H9 (cell line): ENCODE measurements around the gene BMPR1A. TPM values are rescaled to one million over a fixed set of nuclear protein-coding genes. Genes with fewer than 3 reads are reported as not detected.

Experiments
- DNase-seq: peaks from one replicate; pipeline ENCODE4 v3.0.0-alpha.2; 2017
- H2AFZ ChIP-seq: one replicate; pipeline ENCODE4 v1.6.1; 2013; ENCODE audit warnings: mild to moderate bottlenecking, low read length, control low read depth, moderate library complexity
- H2AK5ac ChIP-seq: 2 replicates; pipeline ENCODE4 v1.6.1; 2013; ENCODE audit warnings: low read length, control low read depth, mixed read lengths; ENCODE audit not compliant: insufficient read length
- H2BK120ac ChIP-seq: one replicate; pipeline ENCODE4 v1.6.1; 2013; ENCODE audit warnings: low read depth, mild to moderate bottlenecking, low read length, control low read depth, inconsistent platforms; ENCODE audit not compliant: poor library complexity, severe bottlenecking
- H2BK12ac ChIP-seq: 2 replicates; pipeline ENCODE4 v1.6.1; 2013; ENCODE audit warnings: low read length, control low read depth, mixed read lengths, low read depth; ENCODE audit not compliant: insufficient read length
- H2BK15ac ChIP-seq: 2 replicates; pipeline ENCODE4 v1.6.1; 2013; ENCODE audit warnings: low read depth, low read length, control low read depth
- H2BK20ac ChIP-seq: one replicate; pipeline ENCODE4 v1.6.1; 2013; ENCODE audit warnings: low read depth, mild to moderate bottlenecking, low read length, control low read depth, inconsistent platforms; ENCODE audit not compliant: poor library complexity, severe bottlenecking
- H2BK5ac ChIP-seq: 2 replicates; pipeline ENCODE4 v1.6.1; 2013; ENCODE audit warnings: low read length, control low read depth, mixed read lengths; ENCODE audit not compliant: insufficient read length
- H3K14ac ChIP-seq: 2 replicates; pipeline ENCODE4 v1.6.1; 2013; ENCODE audit warnings: low read length, control low read depth; ENCODE audit not compliant: insufficient read depth
- H3K18ac ChIP-seq: 2 replicates; pipeline ENCODE4 v1.6.1; 2013; ENCODE audit warnings: low read depth, mild to moderate bottlenecking, mixed read lengths, low read length, control low read depth; ENCODE audit not compliant: insufficient read length
- H3K23ac ChIP-seq: 2 replicates; pipeline ENCODE4 v1.6.1; 2013; ENCODE audit warnings: low read length, control low read depth, mixed read lengths, low read depth; ENCODE audit not compliant: insufficient read length
- H3K23me2 ChIP-seq: 2 replicates; pipeline ENCODE4 v1.6.1; 2013; ENCODE audit warnings: low read depth, mild to moderate bottlenecking, mixed read lengths, low read length, control low read depth; ENCODE audit not compliant: insufficient read length, poor library complexity, severe bottlenecking
- H3K27ac ChIP-seq: 2 replicates; pipeline ENCODE4 v1.5.1; 2013; ENCODE audit warnings: low read length, control low read depth, mixed read lengths, low read depth; ENCODE audit not compliant: insufficient read length
- H3K27me3 ChIP-seq: 2 replicates; pipeline ENCODE4 v1.6.1; 2013; ENCODE audit warnings: low read length, control low read depth, inconsistent platforms; ENCODE audit not compliant: insufficient read depth
- H3K4ac ChIP-seq: 2 replicates; pipeline ENCODE4 v1.6.1; 2013; ENCODE audit warnings: low read depth, mild to moderate bottlenecking, control low read depth, inconsistent platforms, low read length, moderate library complexity
- H3K4me1 ChIP-seq: 2 replicates; pipeline ENCODE4 v1.6.1; 2013; ENCODE audit warnings: low read length, control low read depth, inconsistent platforms; ENCODE audit not compliant: insufficient read depth
- H3K4me2 ChIP-seq: 2 replicates; pipeline ENCODE4 v1.6.1; 2013; ENCODE audit warnings: low read length, control low read depth, mixed read lengths; ENCODE audit not compliant: insufficient read length, insufficient read depth
- H3K56ac ChIP-seq: 2 replicates; pipeline ENCODE4 v1.6.1; 2013; ENCODE audit warnings: low read depth, mild to moderate bottlenecking, mixed read lengths, low read length, control low read depth; ENCODE audit not compliant: insufficient read length
- H3K79me1 ChIP-seq: 2 replicates; pipeline ENCODE4 v1.6.1; 2013; ENCODE audit warnings: low read depth, mild to moderate bottlenecking, moderate library complexity, low read length, control low read depth, inconsistent platforms; ENCODE audit not compliant: insufficient read depth, poor library complexity, severe bottlenecking
- H3K79me2 ChIP-seq: 2 replicates; pipeline ENCODE4 v1.6.1; 2013; ENCODE audit warnings: low read length, control low read depth, inconsistent platforms; ENCODE audit not compliant: insufficient read depth
- H3K9ac ChIP-seq: 2 replicates; pipeline ENCODE4 v1.6.1; 2013; ENCODE audit warnings: low read length, control low read depth, mixed read lengths; ENCODE audit not compliant: insufficient read length; ENCODE audit errors: extremely low read depth
- H3K9me3 ChIP-seq: one replicate; pipeline ENCODE4 v1.6.1; 2013; ENCODE audit warnings: low read depth, low read length, inconsistent platforms; ENCODE audit not compliant: control insufficient read depth
- H3T11ph ChIP-seq: one replicate; pipeline ENCODE4 v1.6.1; 2013; ENCODE audit warnings: mild to moderate bottlenecking, low read length, control low read depth, inconsistent platforms
- H4K20me1 ChIP-seq: one replicate; pipeline ENCODE4 v1.6.1; 2013; ENCODE audit not compliant: control insufficient read depth, insufficient read length, insufficient read depth
- H4K5ac ChIP-seq: 2 replicates; pipeline ENCODE4 v1.6.1; 2013; ENCODE audit warnings: low read depth, mild to moderate bottlenecking, mixed read lengths, low read length, control low read depth; ENCODE audit not compliant: insufficient read length
- H4K8ac ChIP-seq: replicated peaks from 2 replicates; pipeline ENCODE4 v1.6.1; 2013; ENCODE audit warnings: low read length, control low read depth, mixed read lengths, low read depth; ENCODE audit not compliant: insufficient read length
- H4K91ac ChIP-seq: 2 replicates; pipeline ENCODE4 v1.6.1; 2013; ENCODE audit warnings: low read depth, mild to moderate bottlenecking, moderate library complexity, mixed read lengths, low read length, control low read depth; ENCODE audit not compliant: insufficient read length
- H3K27ac Mint-ChIP-seq, 3 experiments: 2 replicates in 2 of 3; 3 replicates in 1 of 3; pipeline ENCODE4 v1.8.0; 2020 to 2021; ENCODE audit warnings: mixed read lengths in 3 of 3, mild to moderate bottlenecking in 1 of 3, moderate library complexity in 1 of 3
- H3K27me3 Mint-ChIP-seq: 2 replicates; pipeline ENCODE4 v1.8.0; 2021; ENCODE audit warnings: low read depth, mild to moderate bottlenecking, moderate library complexity, mixed read lengths
- H3K36me3 Mint-ChIP-seq, 3 experiments: 2 replicates in 2 of 3; 3 replicates in 1 of 3; pipeline ENCODE4 v1.8.0; 2020 to 2021; ENCODE audit warnings: low read depth in 3 of 3, mixed read lengths in 3 of 3; ENCODE audit not compliant: insufficient read depth in 1 of 3
- H3K4me1 Mint-ChIP-seq, 2 experiments: 2 replicates each; pipeline ENCODE4 v1.8.0; 2020; ENCODE audit warnings: mixed read lengths in 2 of 2
- H3K4me3 Mint-ChIP-seq, 2 experiments: 2 replicates in 1 of 2; 3 replicates in 1 of 2; pipeline ENCODE4 v1.8.0; 2020 to 2021; ENCODE audit warnings: mild to moderate bottlenecking in 2 of 2, mixed read lengths in 2 of 2, moderate library complexity in 1 of 2
- H3K9me3 Mint-ChIP-seq, 2 experiments: 2 replicates in 1 of 2; 3 replicates in 1 of 2; pipeline ENCODE4 v1.8.0; 2020; ENCODE audit warnings: mild to moderate bottlenecking in 2 of 2, mixed read lengths in 2 of 2, moderate library complexity in 1 of 2
- WGBS: extraction: QIAGEN DNeasy Blood & Tissue Kit; methylation state at CpG from one replicate; pipeline ENCODE4 v1.1.7; 2013; ENCODE audit warnings: missing lambda C conversion rate, low lambda C conversion rate, mixed read lengths; ENCODE audit not compliant: insufficient read length; ENCODE audit errors: extremely low coverage; 5-methylcytosine and 5-hydroxymethylcytosine counted together
- total RNA-seq: library from RNA; stranded (reverse); gene quantifications from 2 replicates; pipeline ENCODE4 v1.2.1, GENCODE V29; 2021
- TF ChIP-seq, protein P1 (sequence below): fragments of 200-600 bp; sonication (generic); conservative IDR thresholded peaks from 3 replicates; pipeline ENCODE4 v1.8.0; 2021; ENCODE audit warnings: antibody characterized with exemption, mild to moderate bottlenecking

The BMPR1A gene
- total RNA-seq, 1 experiment from 2014 or later = 138 TPM

DNA sequence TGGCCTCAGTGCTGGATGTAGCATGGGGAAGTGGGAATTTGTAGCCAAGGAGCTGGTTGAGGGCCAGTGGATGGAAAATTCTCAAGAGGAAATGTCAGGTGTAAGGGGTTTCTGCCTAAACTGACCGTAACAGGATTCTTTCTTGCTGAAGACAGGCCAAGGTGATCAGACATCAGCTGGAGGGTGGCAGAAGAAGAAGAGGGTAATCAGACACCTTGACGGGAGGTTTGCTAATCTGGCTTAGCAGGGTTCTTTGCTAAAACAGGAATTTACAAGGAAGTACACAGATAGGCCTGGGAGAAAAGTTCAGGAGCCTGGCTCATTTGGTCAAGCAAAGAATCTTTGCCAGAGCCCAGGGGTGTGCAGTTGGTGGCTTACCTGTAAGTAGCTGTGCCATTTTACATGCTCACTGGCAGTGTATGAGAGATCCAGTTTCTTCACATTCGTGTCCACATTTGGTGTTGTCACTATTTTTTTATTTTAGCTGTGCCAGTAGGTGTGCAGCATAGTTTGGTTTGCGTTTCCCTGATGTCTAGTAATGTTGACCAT, 73.7 kb downstream of the BMPR1A start:
- Histone ChIP-seq H4K20me1 (no peaks in the 10 kb centered on the region), H3K27me3 (no peaks in the 10 kb centered on the region), H3K79me2 (peaks cover 67% of the 10 kb centered on the region; the same call in 1 of the 2 replicates), H3K4me1 (peaks cover 5% of the 10 kb centered on the region; the same call in 1 of the 2 replicates), H2BK120ac (no peak overlapping the region), H2BK12ac (no peak overlapping the region), H3K56ac (no peak overlapping the region), H2BK15ac (no peak overlapping the region), H4K8ac (no peak overlapping the region), H4K91ac (no peak overlapping the region), H3K27ac (no peak overlapping the region), H3T11ph (no peak overlapping the region), H3K18ac (no peak overlapping the region), H3K14ac (no peak overlapping the region), H3K9me3 (no peaks in the 10 kb centered on the region), H2BK20ac (no peak overlapping the region), H2AFZ (no peak overlapping the region), H4K5ac (no peak overlapping the region), H3K79me1 (peaks cover 10% of the 10 kb centered on the region), H3K9ac (no peak overlapping the region), H2AK5ac (no peak overlapping the region), H3K4ac (no peak overlapping the region), H2BK5ac (no peak overlapping the region), H3K4me2 (no peak overlapping the region), H3K23me2 (no peaks in the 10 kb centered on the region), H3K23ac (no peak overlapping the region)
- Mint-ChIP-seq H3K4me3 (no peak overlapping the region; a peak in 1 of 5 replicates), H3K4me1 (peaks cover 56 to 60% of the 10 kb centered on the region in 2 experiments), H3K36me3 (no peaks in the 10 kb centered on the region; a peak in 1 of 7 replicates), H3K9me3 (no peaks in the 10 kb centered on the region), H3K27me3 (no peaks in the 10 kb centered on the region), H3K27ac (peak overlapping the region; percentile 62 to 84 (median 80))
- no CpG with 5 or more reads among the region's 4 CpGs for WGBS
- TF ChIP-seq, protein P1, sequence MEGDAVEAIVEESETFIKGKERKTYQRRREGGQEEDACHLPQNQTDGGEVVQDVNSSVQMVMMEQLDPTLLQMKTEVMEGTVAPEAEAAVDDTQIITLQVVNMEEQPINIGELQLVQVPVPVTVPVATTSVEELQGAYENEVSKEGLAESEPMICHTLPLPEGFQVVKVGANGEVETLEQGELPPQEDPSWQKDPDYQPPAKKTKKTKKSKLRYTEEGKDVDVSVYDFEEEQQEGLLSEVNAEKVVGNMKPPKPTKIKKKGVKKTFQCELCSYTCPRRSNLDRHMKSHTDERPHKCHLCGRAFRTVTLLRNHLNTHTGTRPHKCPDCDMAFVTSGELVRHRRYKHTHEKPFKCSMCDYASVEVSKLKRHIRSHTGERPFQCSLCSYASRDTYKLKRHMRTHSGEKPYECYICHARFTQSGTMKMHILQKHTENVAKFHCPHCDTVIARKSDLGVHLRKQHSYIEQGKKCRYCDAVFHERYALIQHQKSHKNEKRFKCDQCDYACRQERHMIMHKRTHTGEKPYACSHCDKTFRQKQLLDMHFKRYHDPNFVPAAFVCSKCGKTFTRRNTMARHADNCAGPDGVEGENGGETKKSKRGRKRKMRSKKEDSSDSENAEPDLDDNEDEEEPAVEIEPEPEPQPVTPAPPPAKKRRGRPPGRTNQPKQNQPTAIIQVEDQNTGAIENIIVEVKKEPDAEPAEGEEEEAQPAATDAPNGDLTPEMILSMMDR = no peak
- DNase-seq = no peak
